SK-N-SH (cell line): ENCODE measurements around the gene CDC42BPG. TPM values are rescaled to one million over a fixed set of nuclear protein-coding genes. Genes with fewer than 3 reads are reported as not detected.

Source experiments
- CTCF ChIA-PET: fragments of 300-600, 350-600 bp; formaldehyde crosslinking; extraction: SDS; loops from one replicate; lab custom pipeline; 2021; lab: Yijun Ruan, JAX
- POLR2A ChIA-PET: fragments of 350-600 bp; sonication (Branson Sonifier 250); formaldehyde crosslinking; extraction: SDS; loops from one replicate; lab custom pipeline; 2020; ENCODE audit warnings: antibody characterized with exemption, inconsistent platforms; lab: Yijun Ruan, JAX
- DNase-seq: peaks from one replicate; pipeline ENCODE4 v3.0.0; 2012
- H2AFZ ChIP-seq: fragments of 200-600 bp; sonication (generic); 2 replicates; pipeline ENCODE4 v1.8.1; 2016; ENCODE audit warnings: antibody characterized with exemption, mild to moderate bottlenecking, low read depth
- H3F3A ChIP-seq: fragments of 200-600 bp; sonication (generic); replicated peaks from 2 replicates; pipeline ENCODE3; 2016; ENCODE audit warnings: antibody characterized with exemption, mild to moderate bottlenecking; ENCODE audit not compliant: insufficient read depth
- H3K27ac ChIP-seq, 2 experiments: fragments of 200-500 bp in 1 of 2; fragments of 200-600 bp in 1 of 2; sonication (Bioruptor generic) in 1 of 2; sonication (generic), shearing (Covaris generic) in 1 of 2; 2 replicates each; pipeline versions ENCODE4 v1.5.1 to v1.6.1; 2014 to 2016; ENCODE audit warnings: low read depth in 2 of 2, inconsistent platforms in 1 of 2, low read length in 1 of 2, mild to moderate bottlenecking in 1 of 2, mixed read lengths in 1 of 2
- H3K27me3 ChIP-seq: fragments of 200-600 bp; sonication (generic), shearing (Covaris generic); 2 replicates; pipeline ENCODE4 v1.6.1; 2016; ENCODE audit warnings: mixed run types; ENCODE audit not compliant: insufficient read depth
- H3K36me3 ChIP-seq, 2 experiments: fragments of 200-500 bp in 1 of 2; fragments of 200-600 bp in 1 of 2; sonication (Bioruptor generic) in 1 of 2; sonication (generic) in 1 of 2; replicated peaks in 1 of 2; 2 replicates each; pipeline versions ENCODE3 to v1.5.1; 2014 to 2016; ENCODE audit warnings: low read length in 1 of 2, mild to moderate bottlenecking in 1 of 2; ENCODE audit not compliant: insufficient read depth in 2 of 2, control insufficient read depth in 1 of 2
- H3K4me1 ChIP-seq, 2 experiments: fragments of 200-500 bp in 1 of 2; fragments of 200-600 bp in 1 of 2; sonication (Bioruptor generic) in 1 of 2; sonication (generic), shearing (Covaris generic) in 1 of 2; 2 replicates each; pipeline versions ENCODE4 v1.5.1 to v1.6.1; 2014 to 2016; ENCODE audit warnings: low read depth in 1 of 2, low read length in 1 of 2, mixed run types in 1 of 2; ENCODE audit not compliant: insufficient read depth in 2 of 2, control insufficient read depth in 1 of 2
- H3K4me2 ChIP-seq: fragments of 200-600 bp; sonication (generic), shearing (Covaris generic); 2 replicates; pipeline ENCODE4 v1.6.1; 2017; ENCODE audit warnings: mixed run types
- H3K4me3 ChIP-seq, 2 experiments: fragments of 200-500 bp in 1 of 2; fragments of 200-600 bp in 1 of 2; sonication (Bioruptor generic) in 1 of 2; sonication (generic), shearing (Covaris generic) in 1 of 2; 2 replicates each; pipeline versions ENCODE4 v1.5.1 to v1.8.1; 2014 to 2016; ENCODE audit warnings: low read depth in 2 of 2, inconsistent platforms in 1 of 2, low read length in 1 of 2, mild to moderate bottlenecking in 1 of 2, mixed read lengths in 1 of 2, moderate library complexity in 1 of 2
- H3K79me2 ChIP-seq: fragments of 200-600 bp; sonication (generic); 2 replicates; pipeline ENCODE4 v1.8.1; 2017; ENCODE audit warnings: mild to moderate bottlenecking; ENCODE audit not compliant: insufficient read depth
- H3K9ac ChIP-seq: fragments of 200-600 bp; sonication (generic); 2 replicates; pipeline ENCODE4 v1.6.1; 2017; ENCODE audit warnings: mixed run types
- H3K9me2 ChIP-seq: fragments of 200-600 bp; sonication (generic); 2 replicates; pipeline ENCODE4 v1.6.1; 2017; ENCODE audit warnings: mixed run types
- H3K9me3 ChIP-seq: fragments of 200-600 bp; sonication (generic); 2 replicates; pipeline ENCODE4 v1.6.1; 2017; ENCODE audit warnings: mixed run types, mild to moderate bottlenecking, moderate library complexity
- H4K20me1 ChIP-seq: fragments of 200-600 bp; sonication (generic); 2 replicates; pipeline ENCODE4 v1.6.1; 2017; ENCODE audit warnings: mild to moderate bottlenecking, mixed run types; ENCODE audit not compliant: insufficient read depth
- CHD2 ChIP-seq: fragments of 150-350 bp; IDR thresholded peaks from 2 replicates; pipeline ENCODE4 v1.6.1; 2018; ENCODE audit warnings: low read length; ENCODE audit not compliant: partially characterized antibody
- ELF1 ChIP-seq: IDR thresholded peaks from 2 replicates; pipeline ENCODE4 v1.4.0; 2012
- EP300 ChIP-seq, 2 experiments: IDR thresholded peaks; 2 replicates each; pipeline versions ENCODE4 v1.4.0 to v1.6.1; 2012; ENCODE audit warnings: borderline replicate concordance in 1 of 2, low read depth in 1 of 2, low read length in 1 of 2
- EZH2phosphoT487 ChIP-seq: fragments of 200-600 bp; sonication (generic); IDR thresholded peaks from 2 replicates; pipeline ENCODE4 v1.6.1; 2017; ENCODE audit warnings: low read depth, mixed run types, mild to moderate bottlenecking, antibody characterized with exemption, moderate library complexity, borderline replicate concordance
- FOSL2 ChIP-seq: IDR thresholded peaks from 2 replicates; pipeline ENCODE4 v1.4.0; 2012; ENCODE audit warnings: low read depth, mild to moderate bottlenecking, moderate library complexity, borderline replicate concordance
- FOXJ3 ChIP-seq: sonication (generic); formaldehyde crosslinking; IDR thresholded peaks from 2 replicates; pipeline ENCODE4 v1.5.1; 2020; ENCODE audit warnings: mild to moderate bottlenecking, missing genetic modification reagents
- GABPA ChIP-seq: IDR thresholded peaks from 2 replicates; pipeline ENCODE4 v1.4.0; 2012; ENCODE audit warnings: low read depth, mild to moderate bottlenecking
- GATA2 ChIP-seq: sonication (generic); formaldehyde crosslinking; IDR thresholded peaks from 2 replicates; pipeline ENCODE4 v1.5.0; 2020; ENCODE audit warnings: mild to moderate bottlenecking, missing genetic modification reagents
- JUND ChIP-seq: IDR thresholded peaks from 2 replicates; pipeline ENCODE4 v1.4.0; 2012
- MAX ChIP-seq: IDR thresholded peaks from 2 replicates; pipeline ENCODE4 v1.4.0; 2012; ENCODE audit warnings: low read depth
- MXI1 ChIP-seq: IDR thresholded peaks from 2 replicates; pipeline ENCODE4 v1.6.1; 2012; ENCODE audit warnings: mild to moderate bottlenecking, low read depth, low read length, improper control_type of control experiment
- NFIC ChIP-seq: IDR thresholded peaks from 2 replicates; pipeline ENCODE4 v1.4.0; 2012; ENCODE audit warnings: borderline replicate concordance
- NRF1 ChIP-seq: IDR thresholded peaks from 2 replicates; pipeline ENCODE4 v1.6.1; 2012; ENCODE audit warnings: low read depth, mild to moderate bottlenecking, low read length
- POLR2AphosphoS5 ChIP-seq: IDR thresholded peaks from 2 replicates; pipeline ENCODE4 v1.6.1; 2012; ENCODE audit warnings: low read depth, low read length
- RAD21 ChIP-seq: IDR thresholded peaks from 2 replicates; pipeline ENCODE4 v1.6.1; 2012; ENCODE audit warnings: mild to moderate bottlenecking, low read length
- RXRA ChIP-seq: IDR thresholded peaks from 2 replicates; pipeline ENCODE4 v1.4.0; 2012; ENCODE audit warnings: low read depth, mild to moderate bottlenecking, borderline replicate concordance
- SIN3A ChIP-seq: IDR thresholded peaks from 2 replicates; pipeline ENCODE4 v1.6.1; 2012; ENCODE audit warnings: low read depth, mild to moderate bottlenecking, low read length, moderate library complexity, borderline replicate concordance
- SMC3 ChIP-seq: IDR thresholded peaks from 2 replicates; pipeline ENCODE4 v1.6.1; 2012; ENCODE audit warnings: low read depth, low read length, improper control_type of control experiment
- TAF1 ChIP-seq: IDR thresholded peaks from 2 replicates; pipeline ENCODE4 v1.6.1; 2012; ENCODE audit warnings: low read depth, mild to moderate bottlenecking, low read length, moderate library complexity, borderline replicate concordance
- TCF12 ChIP-seq: IDR thresholded peaks from 2 replicates; pipeline ENCODE4 v1.4.0; 2012
- USF1 ChIP-seq: IDR thresholded peaks from 2 replicates; pipeline ENCODE4 v1.4.0; 2012; ENCODE audit warnings: low read depth, borderline replicate concordance
- YY1 ChIP-seq: IDR thresholded peaks from 2 replicates; pipeline ENCODE4 v1.4.0; 2012; ENCODE audit warnings: low read depth, mild to moderate bottlenecking
- ZBTB33 ChIP-seq: IDR thresholded peaks from 2 replicates; pipeline ENCODE4 v1.4.0; 2012; ENCODE audit warnings: low read depth, borderline replicate concordance
- WGBS: methylation state at CpG from one replicate; pipeline ENCODE4 v1.1.6; 2017; ENCODE audit warnings: low lambda C conversion rate; 5-methylcytosine and 5-hydroxymethylcytosine counted together
- polyA plus RNA-seq, 3 experiments: library from polyadenylated mRNA; depleted of rRNA; stranded (reverse); fragments of >200 nt; gene quantifications; 2 replicates each; pipeline ENCODE4 v1.2.3, GENCODE V29; 2012

The CDC42BPG gene
- polyA plus RNA-seq, 1 of the 3 experiments (the other 2 are of a cell fraction), result 0.33 TPM

- Histone ChIP-seq H3K27me3 (no peaks in the 10 kb centered on the region), H3K9me3 (no peaks in the 10 kb centered on the region), H3K4me3 (no peak overlapping the region), H3K4me2 (no peak overlapping the region), H2AFZ (no peak overlapping the region), H4K20me1 (no peaks in the 10 kb centered on the region), H3F3A (peaks cover 3% of the 10 kb centered on the region), H3K4me1 (peaks cover 15 to 26% of the 10 kb centered on the region in 2 experiments; a peak in 3 of 4 replicates), H3K36me3 (peaks cover 0 to 36% of the 10 kb centered on the region in 2 experiments), H3K27ac (no peak overlapping the region), H3K79me2 (peaks cover 11% of the 10 kb centered on the region), H3K9me2 (no peaks in the 10 kb centered on the region), H3K9ac (no peak overlapping the region)
- 91% methylated on average over 8 of the region's 9 CpGs for WGBS
- ChIA-PET CTCF (no interaction called here), POLR2A (no interaction called here)
- DNase-seq, result no peak
- TF ChIP-seq FOXJ3 (CRISPR knock-in tag) (no peak), GATA2 (CRISPR knock-in tag) (no peak), TAF1 (no peak), RXRA (no peak), EZH2phosphoT487 (no peak), SMC3 (no peak), TCF12 (no peak), NRF1 (no peak), SIN3A (no peak), CHD2 (no peak), YY1 (no peak), GABPA (no peak), MAX (no peak), ELF1 (no peak), RAD21 (no peak), USF1 (no peak), JUND (no peak)
Measured at GRCh38 chr11:64805481-64805880, 39.0 kb downstream of the CDC42BPG start.

GRCh38 chr11:64804346-64805210 is 39.9 kb downstream of the CDC42BPG start:
- Histone ChIP-seq H3K9me3 (no peaks in the 10 kb centered on the region), H3K9me2 (no peaks in the 10 kb centered on the region), H3K79me2 (peaks cover 9% of the 10 kb centered on the region), H4K20me1 (no peaks in the 10 kb centered on the region), H3F3A (peaks cover 3% of the 10 kb centered on the region), H3K4me2 (peak overlapping the region; percentile 87), H3K36me3 (peaks cover 0 to 36% of the 10 kb centered on the region in 2 experiments), H3K9ac (no peak overlapping the region), H3K4me1 (peaks cover 14 to 24% of the 10 kb centered on the region in 2 experiments; a peak in 3 of 4 replicates), H3K27ac (no peak overlapping the region; a peak in 1 of 4 replicates), H3K27me3 (no peaks in the 10 kb centered on the region), H2AFZ (no peak overlapping the region), H3K4me3 (no peak overlapping the region)
- POLR2A ChIA-PET, result interaction anchor here (0.7 kb wide), 1 partner anchor 26 kb away, joined by 3 read pairs; the partner anchor contains the start of gene SF1
- TF ChIP-seq MAX (no peak), NFIC (no peak), ZBTB33 (no peak), SMC3 (no peak), FOSL2 (no peak), MXI1 (no peak), RAD21 (no peak), JUND (no peak), YY1 (no peak), EP300 (IDR thresholded peaks at IDR 0.05; ENCODE audit: borderline replicate concordance in 1 of 2, low read depth in 1 of 2, low read length in 1 of 2) (no peak), CHD2 (no peak), USF1 (no peak), TCF12 (no peak), POLR2AphosphoS5 (no peak), EZH2phosphoT487 (no peak)
- CTCF ChIA-PET, result interaction anchor here (1.0 to 3.3 kb wide), 5 partner anchors 8 to 116 kb away, joined by 3 to 20 read pairs (median 4); partner anchors contain the start of genes CDC42BPG and RASGRP2
- 91% methylated on average over 20 of the region's 41 CpGs for WGBS
- no peak for DNase-seq
